A549 (cell line): ENCODE data around the gene S100A12. TPM values are rescaled to one million over a fixed set of nuclear protein-coding genes. Genes with fewer than 3 reads are reported as not detected.

ENCODE experiments used
- ATAC-seq, 2 experiments: fragments of 200-7000 bp in 1 of 2; fragments of >200 bp in 1 of 2; cut with Nextera tagmentation in 1 of 2; cut with Tn5 transposase in 1 of 2; 3 replicates each; pipeline versions ENCODE4 v1.8.0 to v1.9.1; 2018 to 2020; ENCODE audit warnings: mild to moderate bottlenecking in 1 of 2, moderate library complexity in 1 of 2
- CTCF ChIA-PET: fragments of 300-600 bp; sonication (Branson Sonifier 250); formaldehyde crosslinking; extraction: SDS; loops from one replicate; lab custom pipeline; 2021; ENCODE audit warnings: antibody characterized with exemption, inconsistent platforms; lab: Yijun Ruan, JAX
- POLR2A ChIA-PET: fragments of 350-600 bp; formaldehyde crosslinking; extraction: SDS; loops from one replicate; lab custom pipeline; 2021; ENCODE audit warnings: antibody characterized with exemption, inconsistent platforms; lab: Yijun Ruan, JAX
- DNase-seq, 2 experiments: peaks; one replicate each; pipeline versions ENCODE4 v3.0.0 to v3.0.0-alpha.2; 2011 to 2016; ENCODE audit warnings: low read depth in 1 of 2, low spot score in 1 of 2
- FAIRE-seq: peaks from 2 replicates; lab custom pipeline; 2011; peaks lifted over from hg19 to GRCh38; lab: Jason Lieb, UNC
- H3K27ac ChIP-seq, 2 experiments: fragments of >200 bp; sonication (Bioruptor Twin); formaldehyde crosslinking; 3 replicates each; pipeline ENCODE4 v1.5.1; 2016 to 2017
- H3K4me1 ChIP-seq: fragments of >200 bp; sonication (Bioruptor Twin); formaldehyde crosslinking; 3 replicates; pipeline ENCODE4 v1.6.1; 2016
- H3K4me2 ChIP-seq: fragments of >200 bp; sonication (Bioruptor Twin); formaldehyde crosslinking; 3 replicates; pipeline ENCODE4 v1.6.1; 2016
- H3K4me3 ChIP-seq: fragments of >200 bp; sonication (Bioruptor Twin); formaldehyde crosslinking; 3 replicates; pipeline ENCODE4 v1.5.1; 2016
- H3K9me3 ChIP-seq: fragments of >200 bp; sonication (Bioruptor Twin); formaldehyde crosslinking; 3 replicates; pipeline ENCODE4 v1.6.1; 2016
- BCL3 ChIP-seq: fragments of >200 bp; sonication (Bioruptor Twin); formaldehyde crosslinking; IDR thresholded peaks from 3 replicates; pipeline ENCODE4 v1.6.1; 2016
- CBX2 ChIP-seq: fragments of 200-600 bp; sonication (generic); IDR thresholded peaks from 2 replicates; pipeline ENCODE4 v1.6.1; 2016; ENCODE audit warnings: low read depth, mild to moderate bottlenecking, borderline replicate concordance
- CBX8 ChIP-seq: fragments of 200-600 bp; sonication (generic); IDR thresholded peaks from 2 replicates; pipeline ENCODE4 v1.6.1; 2016
- CHD2 ChIP-seq: fragments of 150-350 bp; IDR thresholded peaks from 2 replicates; pipeline ENCODE4 v1.6.1; 2014; ENCODE audit warnings: low read length; ENCODE audit not compliant: partially characterized antibody
- E2F6 ChIP-seq: IDR thresholded peaks from 2 replicates; pipeline ENCODE4 v1.6.1; 2012; ENCODE audit warnings: low read depth, borderline replicate concordance
- EHMT2 ChIP-seq: fragments of 200-600 bp; sonication (generic); IDR thresholded peaks from 2 replicates; pipeline ENCODE4 v1.6.1; 2016; ENCODE audit warnings: antibody characterized with exemption, low read depth, mild to moderate bottlenecking, moderate library complexity
- ESRRA ChIP-seq: fragments of 150-350 bp; IDR thresholded peaks from 2 replicates; pipeline ENCODE4 v1.6.1; 2014; ENCODE audit warnings: mild to moderate bottlenecking, low read length, borderline replicate concordance
- FOSL2 ChIP-seq, 2 experiments: fragments of 450-650 bp in 1 of 2; fragments of >200 bp in 1 of 2; sonication (Bioruptor Twin) in 1 of 2; formaldehyde crosslinking; IDR thresholded peaks; 2 replicates each; pipeline versions ENCODE4 v1.5.0 to v1.6.1; 2016 to 2020; ENCODE audit warnings: mild to moderate bottlenecking in 1 of 2, moderate library complexity in 1 of 2
- FOXS1 ChIP-seq: fragments of 250-450 bp; sonication (Bioruptor Pico); IDR thresholded peaks from 2 replicates; pipeline ENCODE4 v1.5.0; 2020; ENCODE audit warnings: mild to moderate bottlenecking, moderate library complexity
- HEYL ChIP-seq: fragments of 250-450 bp; sonication (Bioruptor Pico); IDR thresholded peaks from 2 replicates; pipeline ENCODE4 v1.8.0; 2021; ENCODE audit warnings: mild to moderate bottlenecking, moderate library complexity
- HOXB5 ChIP-seq: fragments of 250-450 bp; sonication (Bioruptor Pico); IDR thresholded peaks from 2 replicates; pipeline ENCODE4 v1.5.0; 2020; ENCODE audit warnings: mild to moderate bottlenecking, moderate library complexity
- KDM1A ChIP-seq: fragments of 200-600 bp; sonication (generic); IDR thresholded peaks from 2 replicates; pipeline ENCODE4 v1.6.1; 2016; ENCODE audit warnings: low read depth, mild to moderate bottlenecking
- NFE2L2 ChIP-seq: fragments of 150-350 bp; conservative IDR thresholded peaks from 2 replicates; pipeline ENCODE4 v1.6.1; 2014; ENCODE audit warnings: low read length
- PBX3 ChIP-seq: IDR thresholded peaks from 2 replicates; pipeline ENCODE4 v1.6.1; 2012
- POLR2A ChIP-seq: IDR thresholded peaks from 2 replicates; pipeline ENCODE4 v1.6.1; 2012; ENCODE audit warnings: mild to moderate bottlenecking, low read length
- POLR2AphosphoS2 ChIP-seq: conservative IDR thresholded peaks from 2 replicates; pipeline ENCODE4 v1.6.1; 2012; ENCODE audit warnings: low read length, improper control_type of control experiment, inconsistent platforms
- RFX5 ChIP-seq: fragments of 450-650 bp; IDR thresholded peaks from 2 replicates; pipeline ENCODE4 v1.7.1; 2014; ENCODE audit warnings: antibody characterized with exemption, mild to moderate bottlenecking, moderate library complexity
- TFCP2L1 ChIP-seq: fragments of 250-450 bp; sonication (Bioruptor Pico); IDR thresholded peaks from 2 replicates; pipeline ENCODE4 v1.5.0; 2021; ENCODE audit warnings: mild to moderate bottlenecking
- ZFP36 ChIP-seq: fragments of 450-650 bp; IDR thresholded peaks from 2 replicates; pipeline ENCODE4 v1.6.1; 2014; ENCODE audit warnings: borderline replicate concordance; ENCODE audit not compliant: partially characterized antibody
- ZSCAN20 ChIP-seq: fragments of 250-450 bp; sonication (Bioruptor Pico); IDR thresholded peaks from 2 replicates; pipeline ENCODE4 v1.8.0; 2022; ENCODE audit warnings: mild to moderate bottlenecking, moderate library complexity
- WGBS: methylation state at CpG from one replicate; pipeline ENCODE4 v1.1.6; 2017; ENCODE audit errors: missing lambda C conversion rate; 5-methylcytosine and 5-hydroxymethylcytosine counted together
- polyA plus RNA-seq, 4 experiments: library from polyadenylated mRNA; depleted of rRNA in 3 of 4; stranded (reverse); fragments of >200 nt; fragmentation: RNase III in 1 of 4; extraction: RNeasy Plus Mini Kit Qiagen cat#74134 plus additional on column Dnase treatment in 1 of 4; gene quantifications; 2 replicates in 3 of 4; 3 replicates in 1 of 4; pipeline ENCODE4 v1.2.3, GENCODE V29; 2011 to 2017

S100A12 gene
- polyA plus RNA-seq, 2 of the 4 experiments (the other 2 are of a cell fraction), result not detected

- 17% methylated on average over 5 of the region's 11 CpGs for WGBS
- H3K9me3 ChIP-seq, result no peaks in the 10 kb centered on the region
- no peak for DNase-seq
- POLR2A ChIA-PET, result no interaction called here
- no peak for TF ChIP-seq POLR2A
- no peak for TF ChIP-seq FOXS1 (CRISPR knock-in tag)
- TF ChIP-seq HEYL (CRISPR knock-in tag), result no peak
- no peak for TF ChIP-seq CHD2
- TF ChIP-seq KDM1A, result no peak
- TF ChIP-seq ESRRA, result no peak
- no peak for TF ChIP-seq TFCP2L1 (CRISPR knock-in tag)
- no peak for TF ChIP-seq BCL3
- no peak for TF ChIP-seq PBX3
- TF ChIP-seq ZSCAN20 (CRISPR knock-in tag), result no peak
- no peak for TF ChIP-seq ZFP36
- no peaks in the 10 kb centered on the region for H3K4me1 ChIP-seq
- CTCF ChIA-PET, result interaction anchor here (0.5 to 13.2 kb wide), 6 partner anchors 9 to 1404 kb away, joined by 3 to 731 read pairs (median 27); no protein-coding TSS in a partner anchor
- no peak overlapping the region for H3K4me3 ChIP-seq
- FAIRE-seq, result no peak
- ATAC-seq, result no peak; a peak in 1 of 6 replicates
- H3K27ac ChIP-seq, result no peak overlapping the region
- no peak overlapping the region for H3K4me2 ChIP-seq
These were observed 14.6 kb downstream of the S100A12 start for GRCh38 chr1:153360592-153361479.

GRCh38 chr1:153360190-153360589, 15.2 kb downstream of the S100A12 start:
- CTCF ChIA-PET, result interaction anchor here (0.5 to 13.2 kb wide), 2 partner anchors 135 to 1405 kb away, joined by 3 to 731 read pairs; no protein-coding TSS in a partner anchor
- no peaks in the 10 kb centered on the region for H3K9me3 ChIP-seq
- H3K4me3 ChIP-seq, result no peak overlapping the region
- no peak for TF ChIP-seq E2F6
- no peak for TF ChIP-seq BCL3
- no peak for TF ChIP-seq RFX5
- no peak for TF ChIP-seq EHMT2
- TF ChIP-seq HOXB5 (CRISPR knock-in tag), result no peak
- no peak for TF ChIP-seq CBX8
- no peak for TF ChIP-seq CBX2
- no peak for TF ChIP-seq TFCP2L1 (CRISPR knock-in tag)
- TF ChIP-seq NFE2L2, result no peak
- no peak overlapping the region for H3K27ac ChIP-seq
- POLR2A ChIA-PET, result no interaction called here
- H3K4me1 ChIP-seq, result no peaks in the 10 kb centered on the region
- no peak for FAIRE-seq
- no peak overlapping the region for H3K4me2 ChIP-seq
- no peak for ATAC-seq
- DNase-seq, result no peak
- 54% methylated on average over 2 of the region's 2 CpGs for WGBS

- Histone ChIP-seq H3K4me2 (no peak overlapping the region), H3K9me3 (no peaks in the 10 kb centered on the region), H3K27ac (no peak overlapping the region), H3K4me1 (no peaks in the 10 kb centered on the region), H3K4me3 (no peak overlapping the region)
- ChIA-PET POLR2A (no interaction called here), CTCF (interaction anchor here (2.4 to 13.2 kb wide), 3 partner anchors 107 to 209 kb away, joined by 7 to 731 read pairs (median 14); no protein-coding TSS in a partner anchor)
- WGBS, result 63% methylated on average over 6 of the region's 6 CpGs
- ATAC-seq, result no peak
- DNase-seq, result no peak
- no peak for FAIRE-seq
- TF ChIP-seq POLR2AphosphoS2 (no peak), FOSL2 (IDR thresholded peaks at IDR 0.05) (no peak), FOSL2 (CRISPR knock-in tag; IDR thresholded peaks at IDR 0.05) (no peak)
These were observed 16.2 kb downstream of the S100A12 start for GRCh38 chr1:153359241-153359640.
